C1 segment of cervical spinal cord (tissue), 14 donors: ENCODE results near the gene CNMD.
"Not testable (repeated sequence)": the region's sequence is repeated elsewhere in the genome, so short reads cannot be mapped to it uniquely, and the experiment has no call there.

ENCODE experiments used
- DNase-seq, 14 donors: peaks; one replicate each; lab custom pipeline; 2025; lab: John Stamatoyannopoulos, UW

The CNMD gene

DNA sequence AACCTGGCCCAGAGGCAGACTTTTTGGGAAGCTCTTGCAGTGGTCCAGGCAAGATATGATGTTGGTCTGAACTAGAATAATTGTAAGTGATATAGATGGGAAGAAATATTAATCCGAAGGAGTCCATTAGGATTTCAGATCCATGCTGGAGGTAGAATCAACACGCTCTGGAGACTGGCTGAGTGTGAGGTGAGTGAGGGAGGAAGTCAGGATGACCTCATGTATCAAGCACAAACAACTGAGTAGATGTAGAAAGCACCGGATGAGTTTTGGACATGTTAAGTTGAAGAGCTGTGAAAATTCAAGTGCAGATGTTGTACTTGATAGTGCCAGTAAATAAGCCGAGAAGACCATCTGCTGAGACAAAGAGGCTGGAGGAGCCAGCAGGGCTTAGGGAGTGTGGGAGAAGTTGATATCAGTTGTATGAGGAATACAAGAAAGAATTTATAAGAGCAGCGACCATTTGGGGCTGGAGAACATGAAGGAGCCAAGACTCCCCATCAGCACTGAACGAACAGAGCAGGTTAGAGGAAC is 5.3 kb upstream of the CNMD start:
- DNase-seq, result no peak

DNA sequence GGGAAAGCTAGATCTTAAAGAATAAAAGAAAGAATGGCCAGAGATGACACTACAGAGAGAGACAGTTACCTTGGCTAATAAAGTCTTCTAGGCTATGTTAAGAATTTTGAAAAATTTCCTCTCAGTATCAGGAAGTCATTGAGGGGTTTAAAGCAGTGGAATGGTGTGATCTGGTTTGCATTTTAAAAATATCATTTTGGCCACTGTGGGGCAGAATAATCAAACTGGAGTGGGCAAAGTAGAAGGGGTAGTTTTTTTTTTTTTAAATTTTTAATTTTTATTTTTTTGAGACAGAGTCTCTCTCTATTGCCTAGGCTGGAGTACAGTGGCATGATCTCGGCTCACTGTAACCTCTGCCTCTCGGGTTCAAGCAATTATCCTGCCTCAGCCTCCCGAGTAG is 4.4 kb upstream of the CNMD start:
- DNase-seq, result no peak

DNA sequence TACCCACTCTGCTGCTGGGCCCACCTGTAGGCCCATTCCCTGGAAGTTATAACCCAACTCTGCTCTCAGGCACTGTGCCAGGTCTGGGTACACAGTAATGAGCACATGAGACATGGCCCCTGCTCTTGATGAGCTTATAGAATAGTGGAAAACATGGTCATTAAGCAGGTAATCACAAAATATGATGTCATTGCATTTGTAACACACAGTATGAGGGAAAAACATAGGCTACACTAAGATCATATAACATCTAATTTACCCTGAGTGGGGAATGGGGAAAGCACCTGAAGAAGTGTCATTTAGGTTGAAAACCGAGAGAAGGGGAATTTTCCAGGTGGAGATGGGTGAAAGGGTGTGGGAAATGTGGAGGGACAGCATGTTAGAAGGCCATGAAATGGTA is 3.9 kb upstream of the CNMD start:
- DNase-seq, result no peak

DNA sequence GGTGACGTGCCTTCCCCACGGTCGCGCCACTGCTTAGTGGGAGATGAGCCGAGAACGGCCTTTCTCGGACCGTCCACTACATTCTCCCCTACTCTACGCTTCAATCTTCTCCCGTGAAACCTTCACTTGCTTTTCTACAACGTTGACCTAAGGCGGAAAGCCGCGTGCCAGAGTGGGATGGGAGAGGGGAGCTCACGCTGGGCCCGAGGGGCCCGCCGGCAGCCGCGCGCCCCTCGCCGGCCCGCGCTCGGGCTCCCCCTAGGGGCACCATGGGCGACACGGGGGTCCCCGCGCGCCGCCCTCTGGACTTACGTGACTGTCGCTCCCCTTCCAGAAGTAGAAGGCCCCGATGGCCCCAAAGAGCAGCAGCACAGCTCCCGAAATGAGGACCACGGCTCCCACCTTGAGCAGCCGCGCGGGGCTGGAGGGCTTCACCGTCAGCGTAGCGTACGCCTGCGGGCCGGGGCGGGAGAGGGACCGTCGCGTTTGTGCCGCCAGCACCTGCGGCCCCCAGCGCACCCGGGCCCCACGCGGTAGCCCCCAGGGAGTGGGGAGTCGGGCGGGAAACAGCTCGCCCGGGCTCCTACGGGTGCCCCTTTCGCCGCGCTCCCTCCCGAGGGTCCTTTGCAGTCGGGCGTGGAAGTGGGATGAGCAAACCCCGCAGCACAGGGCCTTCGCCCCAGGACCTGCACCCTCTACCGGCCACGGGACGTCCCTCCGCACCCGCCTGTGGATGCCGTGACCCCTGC is 727 bp downstream of the CNMD start:
- DNase-seq, result peak in 10 of 14 donors; percentile 4 to 71 (median 44)

DNA sequence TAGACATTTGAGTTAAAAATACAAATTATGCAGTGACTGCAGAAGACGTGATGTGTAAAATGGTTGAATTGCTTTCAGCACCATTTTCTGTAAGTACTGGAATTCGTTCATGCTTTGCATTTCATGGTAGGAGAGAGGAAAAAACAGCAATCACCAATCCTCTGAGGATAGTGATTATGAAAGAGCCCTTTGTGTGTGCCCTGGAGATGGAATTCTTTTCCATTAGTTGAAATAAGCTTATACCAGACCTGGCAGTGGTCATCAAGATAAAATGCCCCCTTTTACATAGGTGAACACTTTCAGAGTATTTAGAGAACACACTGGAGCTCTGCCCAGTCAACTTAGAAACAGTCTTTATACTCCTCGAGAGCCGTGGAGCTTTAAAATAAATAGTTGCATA is 1.7 kb downstream of the CNMD start:
- DNase-seq, result no peak

DNA sequence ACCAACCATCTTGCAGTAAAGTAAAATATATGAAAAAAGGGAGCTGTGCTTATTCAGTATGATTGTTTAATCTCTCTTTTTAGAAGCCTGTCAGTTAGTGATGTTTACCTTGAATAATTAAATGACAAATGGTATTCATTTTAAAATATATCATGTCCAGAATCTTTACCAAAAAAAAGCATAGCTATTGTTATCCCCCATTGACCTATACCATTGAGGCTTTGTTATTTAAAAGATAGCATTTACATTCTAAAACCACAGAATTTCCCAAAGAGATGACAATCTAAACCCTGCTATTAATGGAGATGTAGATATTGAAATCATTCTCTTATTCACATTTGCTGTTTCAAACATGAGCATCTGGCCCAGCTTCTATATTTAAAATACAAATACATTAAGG is 2.2 kb downstream of the CNMD start:
- DNase-seq, result no peak

DNA sequence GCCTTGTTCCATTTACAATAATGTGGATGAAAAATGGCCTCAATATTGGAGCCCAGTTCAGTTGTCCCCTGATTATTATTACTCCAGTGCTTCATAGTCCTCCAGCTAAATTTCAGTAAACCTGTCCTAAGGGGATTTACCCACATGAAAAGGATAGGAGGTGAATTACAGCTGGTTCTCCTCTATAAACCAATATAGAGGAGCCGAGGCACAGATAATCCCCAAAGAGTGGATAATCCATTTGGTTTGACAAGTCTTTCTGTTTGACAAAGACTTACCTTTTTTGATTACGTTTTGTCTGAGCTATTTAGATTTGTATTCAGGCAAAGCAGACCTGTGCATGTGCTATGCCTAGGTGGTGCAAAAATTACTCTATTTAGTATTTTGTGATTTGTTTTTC is 2.7 kb downstream of the CNMD start:
- no peak for DNase-seq

DNA sequence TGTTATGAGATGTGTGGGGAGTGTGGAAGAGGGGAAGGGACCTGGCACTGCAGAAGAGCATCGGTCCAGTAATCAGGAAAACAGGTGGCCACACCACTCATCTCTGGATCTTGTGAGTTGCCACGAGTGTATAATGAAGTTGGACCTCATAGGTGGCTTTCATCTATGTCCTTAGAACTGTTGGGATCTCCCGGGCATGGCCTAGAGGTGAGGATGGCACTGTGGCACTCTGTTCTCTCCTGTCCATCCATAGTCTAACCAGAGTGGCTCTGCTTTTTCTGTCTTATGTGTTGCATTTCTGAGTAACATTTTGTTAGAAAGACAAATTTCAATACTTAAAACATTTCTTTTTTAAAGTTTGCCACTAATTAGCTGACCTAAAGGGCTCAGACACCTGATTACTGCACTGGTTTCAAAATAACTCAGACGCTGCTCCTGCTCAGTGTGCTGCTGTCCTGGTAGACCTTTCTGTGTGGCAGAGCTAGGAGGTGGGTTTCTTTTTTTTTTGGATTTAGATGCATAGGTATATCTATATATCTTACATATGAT is 5.5 kb downstream of the CNMD start:
- no peak for DNase-seq

DNA sequence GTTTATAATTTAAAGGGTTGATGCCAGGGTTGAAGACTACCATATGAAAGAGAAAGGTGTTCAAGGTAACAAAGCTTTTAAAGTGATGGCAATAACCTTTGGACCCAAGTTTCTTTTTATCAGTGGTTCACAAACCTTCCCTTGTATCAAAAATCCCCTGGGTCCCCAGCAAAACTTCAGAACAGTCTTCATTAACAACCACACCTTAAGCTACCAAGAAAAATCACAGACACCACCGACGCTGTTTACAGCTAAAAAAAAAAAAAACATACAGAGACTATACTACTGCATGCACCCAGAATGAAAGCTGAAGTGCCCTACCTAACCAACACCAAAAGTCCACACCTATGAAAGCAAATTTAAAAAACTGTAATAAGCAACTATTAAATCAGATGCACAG is 13.4 kb downstream of the CNMD start:
- DNase-seq, result no peak

DNA sequence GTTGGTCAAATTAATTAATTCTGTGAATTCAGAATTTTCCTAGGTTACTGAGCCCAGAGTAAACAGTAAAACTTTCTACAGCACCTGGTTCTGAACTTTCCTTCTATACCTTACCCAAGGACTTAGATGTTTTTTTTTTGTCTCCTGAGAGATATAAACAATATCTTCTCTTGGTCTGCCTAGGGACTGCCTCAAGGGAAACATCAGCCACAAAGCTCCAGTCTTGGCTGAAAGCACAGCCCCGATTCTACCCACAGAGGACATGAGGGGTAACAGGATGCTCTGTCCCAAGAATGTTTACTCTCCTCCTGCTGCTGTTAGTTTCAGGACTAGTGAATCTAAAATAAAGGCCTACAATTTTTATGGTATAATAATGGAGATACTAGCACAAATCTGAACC is 14.3 kb downstream of the CNMD start:
- DNase-seq, result no peak

DNA sequence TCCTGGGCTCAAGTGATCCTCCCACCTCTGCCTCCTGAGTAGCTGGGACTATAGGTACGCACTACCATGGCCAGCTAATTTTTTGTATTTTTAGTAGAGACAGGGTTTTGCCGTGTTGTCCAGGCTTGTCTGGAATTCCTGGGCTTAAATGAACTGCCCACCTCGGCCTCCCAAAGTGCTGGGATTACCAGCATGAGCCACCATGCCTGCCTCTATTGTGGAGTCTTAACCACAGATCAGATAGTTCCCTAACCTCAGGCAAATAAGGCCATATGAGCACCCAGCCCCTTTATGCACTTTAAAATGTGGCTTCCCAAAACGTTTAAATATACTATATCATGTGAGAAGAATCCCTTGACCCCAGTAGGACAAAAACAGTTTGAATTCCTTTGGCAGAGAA is 16.4 kb downstream of the CNMD start:
- no peak for DNase-seq

DNA sequence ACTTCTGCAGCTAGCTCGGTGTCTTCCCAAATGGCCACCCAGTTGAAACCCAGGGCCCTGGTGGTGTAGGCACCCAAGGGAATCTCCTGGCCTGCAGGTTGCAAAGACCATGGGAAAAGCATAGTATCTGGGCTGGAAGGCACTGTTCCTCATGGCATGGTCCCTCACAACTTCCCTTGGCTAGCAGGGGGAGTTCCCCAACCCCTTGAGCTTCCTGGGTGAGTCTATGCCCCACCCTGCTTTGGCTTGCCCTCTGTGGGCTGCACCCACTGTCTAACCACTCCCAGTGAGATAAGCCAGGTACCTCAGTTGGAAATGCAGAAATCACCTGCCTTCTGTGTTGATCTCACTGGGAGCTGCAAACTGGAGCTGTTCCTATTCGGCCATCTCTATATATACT is 18.3 kb downstream of the CNMD start:
- not testable (repeated sequence) for DNase-seq

DNA sequence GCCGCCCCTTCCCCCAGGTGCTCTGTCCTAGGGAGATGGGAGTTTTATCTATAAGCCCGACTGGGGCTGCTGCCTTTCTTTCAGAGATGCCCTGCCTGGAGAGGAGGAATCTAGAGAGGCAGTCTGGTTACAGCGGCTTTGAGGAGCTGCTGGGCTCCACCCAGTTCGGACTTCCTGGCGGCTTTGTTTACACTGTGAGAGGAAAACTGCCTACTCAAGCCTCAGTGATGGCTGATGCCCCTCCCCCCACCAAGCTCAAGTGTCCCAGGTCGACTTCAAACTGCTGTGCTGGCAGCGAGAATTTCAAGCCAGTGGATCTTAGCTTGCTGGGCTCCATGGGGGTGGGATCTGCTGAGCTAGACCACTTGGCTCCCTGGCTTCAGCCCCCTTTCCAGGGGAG is 18.7 kb downstream of the CNMD start:
- DNase-seq, result not testable (repeated sequence)

DNA sequence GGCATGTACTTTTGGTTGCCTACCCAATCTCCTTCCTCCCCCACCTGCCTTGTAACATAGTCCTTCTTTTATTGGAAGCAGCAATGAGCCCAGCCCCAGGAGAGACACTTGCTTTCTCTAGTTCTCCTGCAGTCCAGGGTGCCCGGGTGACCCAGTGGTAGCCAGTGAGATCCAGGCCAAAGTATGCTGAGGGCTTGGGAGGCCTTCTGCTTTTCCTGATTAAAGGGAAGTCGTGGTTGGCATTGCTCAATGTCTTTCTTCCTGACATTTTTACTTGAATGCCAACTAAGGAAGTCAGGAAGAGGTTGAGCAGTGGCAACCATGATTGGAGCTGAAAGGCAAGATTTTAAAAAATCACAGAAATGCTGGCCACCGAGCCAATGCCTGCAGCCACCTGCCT is 25.7 kb downstream of the CNMD start:
- DNase-seq, result peak in 6 of 14 donors; percentile 1 to 40 (median 8)

DNA sequence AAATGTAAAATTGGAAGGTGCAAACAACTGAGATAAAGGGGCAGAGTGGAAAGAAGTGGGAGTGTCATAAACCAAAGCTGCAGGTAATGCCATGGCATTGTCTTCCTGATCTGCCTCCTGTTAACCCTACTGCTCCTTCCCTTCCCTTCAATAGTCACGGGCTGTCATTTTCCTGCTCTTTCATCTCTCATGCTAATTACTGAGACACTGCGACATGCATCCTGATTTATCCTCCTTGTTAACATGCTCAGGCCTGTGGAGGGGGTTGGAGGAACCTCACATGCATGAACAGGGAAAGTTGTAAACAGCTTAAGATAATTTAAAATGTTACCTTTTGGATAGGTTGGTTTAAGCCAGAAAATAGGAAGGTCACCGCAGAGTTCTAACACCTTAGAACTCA is 27.2 kb downstream of the CNMD start:
- no peak for DNase-seq

DNA sequence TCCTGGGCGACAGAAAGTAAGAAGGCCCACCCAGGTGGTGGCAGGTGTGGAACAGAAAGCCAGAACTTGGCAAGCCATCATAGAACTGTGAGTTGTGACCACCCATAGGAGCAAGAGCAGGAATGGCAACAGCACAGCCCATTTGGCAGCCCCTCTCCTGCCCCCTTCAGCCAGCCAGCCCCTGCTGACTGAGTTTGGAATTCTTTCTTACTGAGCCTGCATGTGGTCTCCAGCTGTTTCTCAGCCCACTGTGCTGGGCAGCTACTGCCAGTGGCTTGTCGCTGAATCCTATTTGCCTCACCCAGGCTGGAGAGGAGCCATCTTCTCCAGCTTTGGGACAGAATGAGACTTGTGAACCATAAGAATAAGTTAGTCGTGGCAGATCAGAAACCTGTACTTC is 28.3 kb downstream of the CNMD start:
- no peak for DNase-seq

DNA sequence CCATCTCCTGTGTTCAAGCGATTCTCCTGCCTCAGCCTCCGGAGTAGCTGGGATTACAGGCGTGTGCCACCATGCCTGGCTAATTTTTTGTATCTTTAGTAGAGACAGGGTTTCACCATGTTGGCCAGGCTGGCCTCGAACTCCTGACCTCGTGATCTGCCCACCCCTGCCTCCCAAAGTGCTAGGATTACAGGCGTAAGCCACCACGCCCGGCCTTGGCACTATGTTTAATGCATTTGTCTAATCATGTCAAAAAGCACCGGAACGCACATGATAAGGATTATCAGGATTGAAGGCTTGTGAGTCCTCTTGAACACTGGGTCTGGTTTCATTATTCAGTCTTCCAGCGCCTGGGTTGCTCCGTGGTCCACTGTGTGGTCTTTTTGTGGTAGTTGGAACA is 31.4 kb downstream of the CNMD start:
- DNase-seq, result not testable (repeated sequence)

DNA sequence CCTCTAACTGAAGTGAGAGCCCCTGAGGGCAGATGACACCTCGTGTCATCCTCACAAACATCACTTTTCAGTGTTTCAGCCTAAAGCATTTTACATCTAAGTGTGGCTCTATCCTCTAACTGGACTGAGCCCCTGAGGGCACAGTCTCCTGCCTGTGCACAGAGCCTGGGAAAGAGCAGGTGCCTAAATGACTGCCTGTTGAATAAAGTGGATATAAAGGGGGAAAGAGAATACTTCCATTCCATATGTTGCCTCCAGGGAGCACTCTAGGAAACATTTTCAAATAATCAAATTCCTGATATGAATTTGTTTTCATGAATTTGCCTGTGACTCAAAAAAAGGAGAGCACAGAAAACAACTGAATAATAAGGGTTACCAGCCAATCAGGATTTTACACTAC is 32.2 kb downstream of the CNMD start:
- no peak for DNase-seq

DNA sequence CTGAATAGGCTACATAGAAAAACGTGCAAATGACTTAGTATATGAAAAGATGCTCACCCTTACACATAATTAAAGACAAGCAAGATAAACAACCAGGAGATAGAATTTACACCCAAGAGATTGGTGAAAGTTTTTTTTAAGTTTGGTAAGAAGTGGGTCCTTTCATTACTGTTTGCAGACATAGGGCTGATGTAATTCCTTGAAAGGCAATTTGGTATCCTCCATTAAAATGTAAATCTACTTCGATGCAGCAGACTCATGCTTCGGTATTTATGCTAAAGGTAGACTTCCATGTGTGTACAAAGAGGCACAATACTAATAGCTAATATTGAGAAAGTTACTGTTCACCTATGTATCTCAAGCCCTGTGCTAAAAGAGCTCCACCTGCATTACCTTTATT is 33.5 kb downstream of the CNMD start:
- DNase-seq, result no peak

DNA sequence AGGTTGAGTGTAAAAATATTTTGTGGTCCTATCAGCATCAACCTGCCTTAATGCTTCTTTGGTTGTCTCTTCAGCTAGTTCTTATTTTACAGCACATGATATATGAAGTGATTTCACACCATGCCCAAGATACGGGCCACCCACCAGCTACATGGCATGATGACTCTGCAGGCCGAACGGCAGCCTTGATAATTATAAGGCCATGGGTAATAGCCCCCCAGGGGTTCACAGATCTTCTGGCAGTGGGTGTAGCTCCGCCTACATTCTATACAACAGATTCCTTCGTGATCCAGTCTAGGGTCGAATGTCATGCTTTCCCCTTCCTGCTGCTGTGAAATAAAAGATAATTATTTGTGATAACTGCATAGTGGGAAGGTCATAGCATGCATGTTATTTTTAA is 36.1 kb downstream of the CNMD start:
- peak in 1 of 14 donors; percentile 0 for DNase-seq

DNA sequence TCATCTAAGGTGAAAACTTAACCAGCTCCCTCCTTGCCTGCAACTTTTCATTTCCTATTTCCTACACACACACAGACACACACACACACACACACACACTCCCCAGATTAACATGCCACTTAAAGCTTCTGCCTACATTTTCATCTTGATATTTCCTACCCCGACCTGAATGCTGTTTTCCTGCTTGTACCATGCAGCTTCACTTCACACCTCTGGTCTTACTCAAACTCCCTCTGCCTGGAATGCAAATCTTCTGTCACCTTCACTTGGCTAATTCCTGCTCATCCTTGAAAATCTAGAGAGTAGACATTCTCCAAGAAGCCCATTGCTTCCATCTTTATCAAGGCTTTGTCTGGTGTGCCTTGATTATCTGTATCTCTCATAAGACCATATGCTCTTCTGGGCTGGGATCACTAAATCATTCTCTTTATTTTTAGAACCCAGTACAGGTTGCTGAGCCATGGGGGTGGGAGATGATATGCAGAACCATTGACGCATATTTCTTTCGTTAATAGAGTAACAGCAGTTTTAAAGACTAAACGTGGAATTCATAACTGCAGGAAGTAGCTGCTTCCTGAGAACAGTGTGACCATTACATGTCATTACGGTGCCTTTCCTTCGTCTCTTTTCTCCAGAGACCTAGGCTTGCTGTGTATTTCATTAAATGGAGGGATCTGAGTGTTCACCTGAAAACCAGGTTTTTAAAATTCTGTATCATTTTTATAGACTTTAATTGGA is 37.7 kb downstream of the CNMD start:
- DNase-seq, result no peak

DNA sequence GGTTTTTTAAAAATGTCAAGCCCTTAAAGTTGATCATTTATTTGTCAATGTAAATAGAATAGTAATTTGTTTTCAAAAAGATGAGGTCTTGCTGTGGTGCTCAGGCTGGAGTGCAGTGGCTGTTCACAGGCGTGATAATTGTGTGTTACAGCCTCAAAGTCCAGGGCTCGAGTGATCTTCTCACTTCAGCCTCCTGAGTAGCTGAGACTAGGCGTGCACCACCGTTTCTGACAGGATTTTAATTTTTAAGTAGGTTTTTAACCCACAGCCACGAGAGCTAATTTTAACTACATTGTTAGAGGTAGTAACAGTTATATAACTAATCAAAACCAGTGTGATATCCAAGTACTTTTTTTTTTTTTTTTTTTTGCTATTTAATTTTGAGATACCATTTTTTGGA is 43.1 kb downstream of the CNMD start:
- no peak for DNase-seq

DNA sequence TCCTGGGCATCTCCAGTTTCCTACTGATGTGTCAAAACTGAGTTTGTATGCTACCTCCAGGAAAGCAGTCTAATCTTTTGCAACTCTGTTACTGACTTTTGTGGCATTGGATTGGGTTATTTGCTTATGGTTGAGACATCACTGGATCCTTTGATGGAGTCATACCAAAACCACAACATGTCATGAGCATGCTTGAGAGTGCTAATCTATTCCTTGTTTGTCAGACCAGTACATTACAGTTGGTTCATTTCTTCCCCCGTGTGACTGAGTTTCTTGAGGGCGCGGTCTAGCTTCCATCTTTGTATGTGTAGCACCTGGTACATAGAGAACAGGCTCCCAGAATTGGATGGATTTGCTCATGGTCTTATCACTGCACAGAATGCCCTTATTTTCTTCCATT is 43.8 kb downstream of the CNMD start:
- no peak for DNase-seq
